Mesenteric fat pad (tissue), 1 donor: Measurements from ENCODE around the gene CACNA2D2. TPM values are rescaled to one million over a fixed set of nuclear protein-coding genes. Genes with fewer than 3 reads are reported as not detected.
"Not testable (repeated sequence)": the region's sequence is repeated elsewhere in the genome, so short reads cannot be mapped to it uniquely, and the experiment has no call there.

Experiments used
- DNase-seq: peaks from one replicate; pipeline ENCODE4 v3.0.0-alpha.2; 2020; ENCODE audit warnings: low spot score
- total RNA-seq: library from RNA; stranded (reverse); fragmentation: NEBNext Ultra II Directional; extraction: Animal tissue kit (Norgen Biotek cat#: 25700); gene quantifications from one replicate; pipeline ENCODE4 v1.2.1, GENCODE V29; 2021
- donor health status: DM: yes; HTN: yes; CAD: no.

Gene CACNA2D2
- total RNA-seq, 1 donor from 2014 or later, result 0.45 TPM

DNA sequence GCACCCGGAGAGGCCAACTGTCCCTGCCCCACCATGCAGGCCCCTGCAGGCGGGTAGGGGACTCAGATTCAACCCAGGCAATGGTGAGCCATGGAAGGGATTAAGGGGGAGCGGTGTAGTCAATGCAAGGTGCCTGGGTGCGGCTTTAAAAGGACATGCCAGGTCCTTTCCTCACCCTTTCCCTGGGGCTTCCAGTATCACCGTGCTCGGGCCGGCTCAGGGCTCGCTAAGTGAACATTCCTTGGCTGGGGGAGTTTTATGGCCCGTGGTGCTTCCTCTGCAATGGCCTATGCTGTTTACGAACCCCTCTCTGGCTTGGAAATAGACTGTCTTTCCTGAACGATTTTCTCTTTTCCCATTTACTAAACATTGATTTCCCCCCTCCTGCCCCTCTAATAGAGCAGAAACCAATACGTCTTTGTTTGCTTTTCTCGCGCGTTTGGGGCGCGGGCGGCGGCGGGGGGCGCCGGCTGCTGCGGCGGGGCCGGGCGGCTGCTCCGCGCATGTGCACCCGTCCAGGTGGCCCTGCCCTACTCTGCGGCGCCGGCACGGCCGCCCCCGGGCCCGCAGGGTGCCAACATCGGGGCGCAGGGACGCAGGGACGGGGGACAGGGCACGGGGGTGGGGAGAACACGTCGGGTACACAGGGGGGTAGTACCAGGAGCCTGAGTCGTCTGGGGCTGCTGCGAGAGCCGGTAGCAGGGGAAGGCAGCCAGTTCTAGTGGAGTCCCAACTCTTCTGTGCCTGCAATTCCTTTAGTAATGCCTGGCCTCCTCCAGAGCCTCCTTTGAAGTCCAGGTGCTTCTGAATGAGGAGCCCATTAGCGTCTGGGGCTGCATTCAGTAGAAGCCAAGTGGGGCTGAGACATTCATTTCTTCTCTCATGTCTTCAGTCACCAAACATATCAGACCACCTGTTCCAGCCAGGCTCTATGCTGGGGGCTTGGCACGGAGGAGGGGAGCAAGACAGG is 26.9 kb upstream of the CACNA2D2 start:
- DNase-seq, result no peak

- DNase-seq, result no peak
Observed at GRCh38 chr3:50525987-50526386, 22.6 kb upstream of the CACNA2D2 start.

DNA sequence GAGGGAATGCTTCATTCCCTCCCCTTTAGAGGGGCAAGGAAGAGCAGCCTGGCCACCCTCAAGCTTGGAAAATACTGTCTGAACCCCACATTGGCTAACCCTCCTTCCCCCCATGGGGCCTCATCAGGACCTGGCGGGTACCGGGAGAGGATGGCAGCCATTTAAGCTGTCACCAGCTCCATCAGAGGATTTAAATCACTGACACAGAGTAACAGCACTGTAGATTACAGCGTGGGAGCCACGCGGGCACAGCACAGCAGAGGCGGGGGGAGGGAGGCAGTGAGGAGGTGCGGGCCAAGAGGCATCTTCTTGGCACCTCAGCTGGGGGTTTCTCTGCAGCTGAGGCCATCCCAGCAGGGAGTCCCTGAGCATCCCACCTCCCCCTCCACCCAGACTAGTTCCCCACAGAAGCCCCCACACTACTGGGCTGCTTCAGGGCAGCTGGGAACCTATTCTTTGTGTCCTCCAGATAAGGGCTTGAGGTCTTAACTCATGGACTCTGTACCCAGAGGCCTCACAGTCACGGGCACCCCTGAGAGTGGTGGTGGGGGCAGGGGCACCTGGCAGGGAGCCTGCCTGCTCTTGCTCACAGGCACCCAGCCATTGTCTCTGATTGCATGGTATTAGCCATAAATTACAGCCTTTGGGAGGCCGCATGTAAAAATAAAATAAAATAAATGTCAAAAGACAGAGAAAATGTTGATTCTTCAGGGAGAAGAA is 21.9 kb upstream of the CACNA2D2 start:
- no peak for DNase-seq

- no peak for DNase-seq
Observed at GRCh38 chr3:50524746-50525145, 21.3 kb upstream of the CACNA2D2 start.

GRCh38 chr3:50523279-50523811 is 19.9 kb upstream of the CACNA2D2 start:
- no peak for DNase-seq

DNA sequence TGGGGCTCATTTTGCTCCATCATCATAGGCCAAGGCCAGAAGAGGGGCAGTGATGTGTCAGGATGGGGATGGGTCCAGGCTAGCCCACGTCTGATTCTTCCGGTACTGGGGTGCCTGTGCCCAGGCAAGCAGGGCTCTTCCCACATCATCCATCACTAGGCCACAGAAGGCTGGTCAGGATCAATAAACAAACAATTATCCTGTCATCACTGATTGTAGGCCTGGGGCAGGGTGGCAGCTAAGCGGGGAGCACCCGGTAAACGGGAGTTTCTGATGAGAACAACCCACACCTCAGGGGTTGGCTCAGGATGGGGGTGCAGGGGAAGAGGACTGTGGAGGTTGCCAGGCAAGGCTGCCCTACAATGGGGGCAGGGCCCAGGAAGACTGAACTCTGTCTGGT is 18.1 kb upstream of the CACNA2D2 start:
- DNase-seq, result no peak

- DNase-seq, result no peak
Observed at GRCh38 chr3:50520849-50521248, 17.4 kb upstream of the CACNA2D2 start.

- no peak for DNase-seq
Observed at GRCh38 chr3:50519471-50520089, 16.1 kb upstream of the CACNA2D2 start.

- no peak for DNase-seq
Observed at GRCh38 chr3:50518436-50518835, 15.0 kb upstream of the CACNA2D2 start.

GRCh38 chr3:50517721-50518206 is 14.3 kb upstream of the CACNA2D2 start:
- DNase-seq, result no peak

DNA sequence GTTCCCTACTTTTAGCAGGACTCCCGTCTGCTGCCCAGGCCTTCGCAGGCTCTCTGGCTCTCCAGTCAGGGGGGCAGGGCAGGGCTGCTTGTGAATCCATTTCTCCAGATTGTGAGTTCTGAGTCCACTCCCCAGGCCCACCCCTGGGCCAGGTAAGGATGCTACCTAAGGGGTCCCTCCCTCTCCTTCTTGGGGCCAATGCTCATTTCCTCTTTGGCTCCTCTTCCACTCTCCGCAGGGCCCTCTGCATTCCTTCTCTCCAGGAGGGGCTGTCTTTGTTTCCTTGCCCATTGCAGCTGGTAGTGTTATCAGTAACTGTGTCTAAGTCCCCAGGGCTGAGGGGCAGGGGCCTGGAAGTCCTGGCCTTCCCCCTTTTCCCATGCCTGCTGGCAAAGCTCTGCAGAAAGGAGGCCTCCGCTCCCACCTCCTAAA is 13.0 kb upstream of the CACNA2D2 start:
- DNase-seq, result no peak

GRCh38 chr3:50515565-50516439 is 12.4 kb upstream of the CACNA2D2 start:
- DNase-seq, result no peak

DNA sequence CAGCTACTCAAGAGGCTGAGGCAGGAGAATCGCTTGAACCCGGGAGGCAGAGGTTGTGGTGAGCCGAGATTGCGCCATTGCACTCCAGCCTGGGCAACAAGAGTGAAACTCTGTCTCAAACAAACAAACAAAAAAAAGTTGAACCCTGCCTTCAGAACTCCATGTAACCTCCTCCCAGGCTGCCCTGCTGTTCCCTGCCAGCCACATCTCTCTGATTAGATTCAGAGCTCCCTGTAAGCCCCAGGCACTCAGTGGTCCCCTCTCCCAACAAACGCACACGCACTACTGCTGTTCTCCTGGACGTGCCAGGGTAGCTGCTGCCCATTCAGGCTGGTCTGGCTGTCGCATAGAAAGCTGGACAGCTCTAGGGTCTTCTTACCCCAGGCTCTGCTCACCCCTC is 9.5 kb upstream of the CACNA2D2 start:
- not testable (repeated sequence) for DNase-seq

- DNase-seq, result no peak
Observed at GRCh38 chr3:50512131-50512530, 8.7 kb upstream of the CACNA2D2 start.

GRCh38 chr3:50510325-50510724 is 6.9 kb upstream of the CACNA2D2 start:
- no peak for DNase-seq

DNA sequence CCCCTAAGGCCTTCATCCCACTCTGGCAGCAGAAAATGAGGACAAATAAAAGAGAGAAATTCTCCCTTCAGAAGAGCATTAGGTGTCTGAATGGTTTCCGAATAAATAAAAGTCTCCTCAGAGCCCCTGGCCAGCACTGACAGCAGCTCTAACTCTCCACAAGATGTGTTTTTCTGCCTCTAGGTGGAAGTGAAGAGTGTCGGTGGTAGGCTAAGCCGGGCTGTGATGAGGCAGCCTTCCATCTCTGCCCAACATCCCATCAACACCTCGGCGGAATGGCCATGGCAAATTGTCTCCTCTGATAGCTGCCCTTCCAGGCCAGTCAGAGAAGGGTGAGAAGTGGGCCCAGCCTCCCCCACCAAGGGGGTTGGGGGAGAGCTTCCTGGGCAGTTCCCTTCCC is 6.3 kb upstream of the CACNA2D2 start:
- no peak for DNase-seq

- no peak for DNase-seq
Observed at GRCh38 chr3:50508821-50509220, 5.4 kb upstream of the CACNA2D2 start.

- no peak for DNase-seq
Observed at GRCh38 chr3:50506169-50506568, 2.7 kb upstream of the CACNA2D2 start.

- no peak for DNase-seq
Observed at GRCh38 chr3:50504681-50505080, 1.2 kb upstream of the CACNA2D2 start.
